Renal pelvis (tissue), 4 donors: ENCODE results near the gene PRAF2. TPM values are rescaled to one million over a fixed set of nuclear protein-coding genes. Genes with fewer than 3 reads are reported as not detected.

ENCODE experiments used
- DNase-seq: peaks from one replicate; pipeline ENCODE4 v3.0.0-alpha.2; 2013
- polyA plus RNA-seq, 3 donors: library from polyadenylated mRNA; unstranded; fragments of 120-200 nt; gene quantifications; one replicate each; pipeline ENCODE4 v1.2.1, GENCODE V29; 2013; ENCODE audit not compliant: insufficient read length in 3 of 3

PRAF2 gene
- polyA plus RNA-seq, 3 donors: 37.1 to 44.2 (median 39.6) TPM

DNA sequence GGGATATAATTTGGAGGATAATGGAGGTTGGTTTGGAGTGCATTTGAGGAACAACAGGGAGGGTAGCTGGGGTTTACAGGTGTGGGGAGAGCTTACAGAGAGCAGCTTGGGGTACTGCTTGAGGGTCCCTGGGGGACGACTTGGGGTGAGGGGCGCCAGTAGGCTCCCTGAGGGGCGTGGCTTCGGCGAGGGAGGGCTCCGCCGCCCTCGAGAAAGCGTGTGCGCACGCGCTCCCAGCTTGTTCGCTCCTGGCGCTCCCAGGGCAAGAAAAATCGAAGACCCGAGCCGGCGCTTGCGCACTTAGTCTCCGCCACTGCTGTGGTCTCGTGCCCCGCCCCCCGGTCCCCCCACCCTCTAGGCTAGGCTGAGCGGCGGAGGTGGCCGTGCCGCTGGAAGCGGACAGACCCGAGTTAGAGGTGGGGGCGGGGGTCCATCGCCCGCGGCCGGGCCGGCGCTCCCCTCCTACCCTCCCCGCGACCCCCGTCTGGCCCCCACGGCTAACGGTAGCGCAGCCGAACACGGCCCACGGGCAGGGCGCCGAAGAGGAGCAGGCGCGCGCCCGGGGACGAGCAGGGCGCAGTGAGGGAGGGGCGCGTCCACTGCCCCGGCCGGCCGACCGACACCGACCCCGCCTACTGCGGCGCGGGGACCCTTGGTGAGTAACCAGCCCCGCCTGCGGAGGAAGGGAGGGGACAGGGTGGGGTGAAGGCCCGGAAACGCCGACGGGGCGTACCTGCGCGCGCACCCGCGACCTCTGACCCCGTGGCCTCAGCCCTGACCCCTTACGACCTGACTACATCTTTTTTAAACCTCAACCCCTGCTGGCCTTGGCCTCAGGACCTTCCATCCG, 20.4 kb downstream of the PRAF2 start:
- peak; percentile 75 for DNase-seq

DNA sequence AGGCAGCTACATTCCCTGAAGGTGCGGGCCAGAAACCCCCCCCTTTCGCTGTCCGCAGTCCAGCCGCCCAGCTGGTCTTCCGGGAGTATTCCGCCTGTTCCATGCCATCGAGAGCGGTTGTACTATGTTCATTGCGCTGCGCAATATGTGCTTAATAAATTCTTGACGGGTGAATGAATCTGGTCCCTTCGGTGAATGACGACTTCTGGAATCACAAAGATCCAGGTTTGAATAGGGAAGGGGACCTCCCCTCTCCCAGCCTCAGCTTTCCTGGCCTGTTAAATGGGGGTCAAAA, 29.9 kb downstream of the PRAF2 start:
- DNase-seq: no peak

DNA sequence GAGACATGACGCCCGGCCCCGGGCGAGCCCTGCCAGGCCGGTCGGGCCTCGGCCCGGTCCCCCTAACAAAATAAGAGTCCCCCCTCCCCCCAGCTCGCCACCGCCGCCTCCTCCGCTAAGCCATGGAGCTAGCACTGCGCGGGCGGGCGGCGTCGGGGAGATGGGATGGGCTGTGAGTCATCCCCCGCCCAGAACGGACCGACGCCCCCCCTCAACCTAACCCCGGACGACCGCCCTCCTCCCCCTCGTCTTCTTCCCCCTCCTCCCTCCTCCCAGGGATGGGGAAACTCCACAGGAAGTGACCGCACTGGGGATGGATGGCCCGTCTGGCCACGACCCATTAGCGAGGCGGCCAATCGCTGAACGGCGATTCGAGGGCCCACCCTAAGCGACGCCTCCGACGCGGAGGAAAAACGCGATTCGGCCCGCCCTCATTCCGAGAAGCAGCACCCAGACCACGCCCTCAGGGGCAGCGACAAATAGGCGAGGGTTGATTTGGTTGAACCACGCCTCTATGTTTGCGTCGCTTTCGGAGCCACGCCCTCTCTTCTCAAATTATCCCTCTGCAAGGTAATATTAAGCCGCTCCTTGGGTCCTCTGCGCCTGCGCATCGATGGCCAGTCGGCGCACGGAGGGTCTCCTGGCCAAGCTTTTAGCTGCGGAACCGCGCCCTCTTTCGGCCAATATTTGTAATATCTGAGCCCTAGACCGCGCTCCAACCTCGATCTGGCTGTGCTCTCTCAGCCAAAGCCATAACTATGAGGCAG, 30.4 kb downstream of the PRAF2 start, which contains the start of gene TFE3:
Gene TFE3, minus strand, starts transcription at position 138 of the 767 bp plus-strand sequence. Its CDS starts 131 bp downstream, at position 7.
- DNase-seq: peak; percentile 98

DNA sequence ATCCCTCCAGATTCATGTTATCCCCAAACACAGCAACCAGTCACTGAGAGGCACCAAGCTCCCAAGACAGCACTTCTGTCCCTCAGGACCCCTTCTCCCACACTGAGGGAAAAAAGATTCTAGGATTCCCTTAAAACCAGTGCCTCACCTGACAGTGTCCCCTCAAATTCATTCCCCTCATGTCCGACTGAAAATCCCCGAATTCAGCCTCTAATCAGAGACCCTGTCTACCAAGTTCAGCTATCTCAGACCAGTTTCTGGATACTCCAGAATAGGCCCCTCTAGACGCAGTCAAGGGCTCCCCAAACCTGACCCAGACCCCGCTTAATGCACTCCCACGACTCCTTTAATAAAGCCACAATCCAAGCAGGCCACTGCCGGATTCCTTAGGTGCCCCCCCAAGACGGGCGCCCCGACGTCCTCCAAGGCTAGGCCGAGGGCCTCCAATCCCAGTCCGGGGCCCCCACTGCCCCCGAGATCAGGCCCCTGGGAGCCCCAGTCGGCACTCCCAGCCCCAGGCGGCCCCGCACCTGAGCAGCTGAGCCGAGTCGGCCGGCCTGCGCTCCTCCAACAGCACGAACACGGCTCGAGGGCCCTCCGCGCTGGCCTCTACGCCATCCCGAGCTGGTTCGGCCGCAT, 31.1 kb downstream of the PRAF2 start:
- no peak for DNase-seq

DNA sequence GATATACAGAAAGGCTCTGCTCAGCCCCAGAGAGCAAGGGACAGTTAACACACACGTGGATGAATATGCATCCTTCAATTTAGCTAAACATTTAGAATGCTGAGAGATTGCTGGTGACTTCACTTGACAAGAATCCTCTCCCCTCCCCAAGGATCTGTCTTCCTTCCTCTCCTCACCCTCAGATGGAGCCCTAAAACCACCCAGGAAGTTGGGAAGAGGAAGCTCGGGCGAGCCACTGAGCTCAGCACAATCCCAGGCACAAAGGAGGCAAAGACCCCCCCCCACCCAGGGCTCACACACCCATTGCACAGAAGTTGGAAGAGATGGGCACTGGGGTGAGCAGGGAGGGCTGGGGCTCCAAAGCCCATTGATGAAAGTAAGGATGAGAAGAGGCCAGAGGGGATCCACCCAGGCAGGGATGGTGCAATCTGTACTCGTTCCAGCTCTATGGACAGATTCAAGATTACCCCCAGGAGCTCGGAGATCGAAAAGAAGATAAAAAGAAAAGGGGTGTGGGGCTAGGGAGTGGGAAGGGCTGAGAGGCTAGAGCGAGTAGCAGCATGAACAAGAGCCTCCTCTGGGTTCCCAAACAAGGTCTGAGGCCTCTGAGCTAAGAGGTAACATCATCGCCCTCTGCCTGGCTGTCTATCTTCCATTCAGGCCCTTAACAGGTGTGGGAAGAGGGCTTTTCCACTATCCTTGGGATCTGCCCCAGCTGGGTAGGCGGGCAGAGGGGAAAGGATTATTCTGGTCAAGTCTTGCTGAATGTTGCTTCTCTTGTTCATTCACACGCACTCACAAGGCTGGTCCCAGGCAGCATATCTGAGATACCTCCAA, 31.8 kb downstream of the PRAF2 start:
- no peak for DNase-seq

DNA sequence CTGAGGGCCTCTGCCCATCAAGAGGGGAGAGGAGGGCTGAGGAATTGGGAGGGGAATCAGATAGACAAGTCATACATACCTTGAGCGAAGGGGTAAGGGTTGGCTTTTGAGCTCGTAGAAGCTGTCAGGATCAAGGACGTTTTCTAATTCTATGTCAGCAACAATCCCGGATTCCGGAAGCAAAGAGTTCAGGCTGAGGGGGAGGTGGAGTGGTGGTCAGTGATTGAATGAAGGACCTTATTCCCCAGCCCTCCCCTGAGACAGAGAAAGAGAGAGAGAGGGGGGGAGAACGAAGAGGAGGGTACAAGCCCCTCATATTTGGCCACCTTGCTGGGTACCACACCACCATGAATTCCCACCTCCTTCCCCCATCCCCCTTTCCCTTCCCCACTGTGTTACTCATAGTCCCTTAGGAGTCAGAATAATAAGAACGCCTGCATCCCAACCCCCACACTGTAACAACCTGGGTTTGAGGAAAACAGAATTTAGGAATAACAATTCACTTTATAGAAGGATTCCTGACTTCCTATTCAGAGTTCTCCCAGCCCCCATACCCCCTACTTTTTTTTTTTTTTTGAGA, 33.3 kb downstream of the PRAF2 start:
- DNase-seq: no peak

DNA sequence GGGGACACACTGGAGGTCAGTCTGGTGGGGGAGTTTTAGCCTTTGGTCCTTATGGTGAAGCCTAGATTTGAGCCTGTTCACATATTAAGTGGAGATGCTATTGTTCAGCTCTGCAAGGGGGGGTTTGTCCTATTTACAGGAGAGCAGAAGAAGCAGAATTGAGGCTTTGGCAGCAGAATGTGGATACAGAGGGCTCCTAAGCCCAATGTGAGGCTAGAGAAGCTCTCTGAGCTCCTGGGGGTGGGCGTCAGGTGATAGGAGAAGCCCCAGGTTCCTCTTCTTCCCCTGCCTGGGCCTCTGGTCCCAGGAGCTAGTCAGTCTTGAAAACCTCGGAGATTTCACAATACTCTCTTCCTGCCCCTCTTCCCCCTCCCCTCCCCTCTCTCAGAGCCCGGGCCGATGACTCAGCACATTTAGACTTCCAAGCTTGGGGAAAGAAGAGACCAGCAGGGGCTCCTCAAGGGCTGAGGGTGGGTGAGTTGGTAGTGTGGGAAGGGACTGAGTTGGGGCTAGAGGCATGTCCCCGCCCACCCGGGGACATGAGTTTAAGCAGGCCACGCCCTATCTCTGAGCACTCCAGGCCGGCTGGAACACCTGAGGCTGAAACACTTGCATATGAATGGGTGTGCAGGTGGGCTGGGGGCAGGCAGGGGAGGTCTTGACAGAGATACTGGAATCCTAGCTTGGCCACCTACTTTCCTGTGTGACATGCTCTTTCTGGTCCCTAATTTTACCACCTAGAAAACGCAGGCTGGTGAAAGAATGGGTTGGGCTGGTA, 34.0 kb downstream of the PRAF2 start:
- peak; percentile 66 for DNase-seq

DNA sequence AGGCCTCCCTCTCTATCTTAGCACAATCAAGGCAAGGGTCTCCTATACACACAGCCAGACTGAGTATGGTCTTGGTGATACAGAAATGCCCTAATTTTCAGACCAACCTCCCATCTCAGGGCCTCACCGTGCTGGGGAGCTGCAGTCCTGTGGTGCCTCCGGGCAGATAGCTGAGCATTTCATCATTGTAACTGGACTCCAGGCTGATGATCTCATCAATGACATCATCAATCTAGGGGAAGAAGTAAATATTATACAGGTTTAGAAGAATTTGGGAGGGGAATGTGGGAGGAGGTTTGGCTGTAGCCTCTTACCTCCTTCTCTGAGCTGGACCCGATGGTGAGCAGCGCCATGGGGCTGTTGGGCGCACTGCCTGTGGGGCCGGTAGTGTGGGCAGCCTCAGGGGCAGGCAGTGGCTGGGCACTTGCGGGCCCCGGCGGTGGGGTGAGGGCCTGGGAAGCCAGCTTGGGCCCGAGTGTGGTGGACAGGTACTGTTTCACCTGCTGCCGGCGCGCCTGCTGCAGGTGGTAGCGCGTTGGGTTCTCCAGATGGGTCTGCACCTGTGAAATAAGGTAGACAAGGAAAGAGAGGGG, 35.8 kb downstream of the PRAF2 start:
- no peak for DNase-seq

DNA sequence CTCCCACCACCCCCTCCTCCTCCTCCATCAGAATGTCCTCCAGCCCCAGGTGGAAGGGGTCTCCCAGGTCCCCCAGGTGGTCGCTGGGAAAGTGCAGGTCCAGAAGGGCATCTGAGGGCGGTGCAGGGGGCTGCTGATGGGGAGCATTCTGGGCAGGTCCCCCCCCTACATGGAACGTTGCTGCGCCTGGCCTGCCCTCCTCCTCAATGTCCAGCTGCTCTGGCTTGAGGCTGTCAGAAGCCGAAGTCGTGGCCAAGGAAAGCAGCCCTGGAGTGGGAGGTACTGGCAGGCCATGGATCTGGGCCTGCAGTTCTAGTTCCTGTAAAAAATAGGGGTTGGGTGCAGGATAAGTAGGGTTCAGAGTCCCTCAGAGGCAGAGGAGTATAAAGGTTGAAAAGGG, 43.5 kb downstream of the PRAF2 start:
- no peak for DNase-seq

DNA sequence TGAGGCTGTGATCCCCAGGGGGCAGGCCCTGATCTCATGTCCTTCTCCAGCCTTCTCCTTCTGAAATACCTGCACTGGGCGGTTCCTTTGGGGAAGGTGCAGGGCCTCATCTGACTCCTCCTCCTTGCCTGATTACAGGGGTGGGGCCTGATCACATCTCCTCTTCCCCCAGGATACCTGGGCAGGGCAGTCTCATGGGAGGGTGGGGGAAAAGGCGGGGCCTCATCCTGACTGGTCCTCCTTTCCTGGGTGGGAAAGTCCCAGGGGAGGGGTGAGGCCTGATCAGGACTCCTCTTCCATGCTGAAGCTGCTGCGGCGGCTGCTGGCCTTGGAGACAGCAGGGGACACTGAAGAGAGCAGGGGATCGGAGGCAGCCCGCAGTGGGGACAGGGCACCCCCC, 43.9 kb downstream of the PRAF2 start:
- no peak for DNase-seq

Other genes with a start within 250 kb of the PRAF2 start
- under 1 TPM in 2 of 3 donors, not detected in 1; 0.13 to 0.24 TPM for gene ERAS, start 247.5 kb downstream of the PRAF2 start, polyA plus RNA-seq
- 10 to 100 TPM; 14.1 to 20.0 (median 14.9) TPM for gene PCSK1N, start 238.4 kb downstream of the PRAF2 start, polyA plus RNA-seq
- gene TIMM17B, start 176.2 kb downstream of the PRAF2 start, polyA plus RNA-seq: 10 to 100 TPM; 43.6 to 58.7 (median 52.7) TPM
- gene PQBP1, start 176.1 kb downstream of the PRAF2 start, polyA plus RNA-seq: 10 to 100 TPM; 76.5 to 86.0 (median 84.2) TPM
- gene SLC35A2, start 162.4 kb downstream of the PRAF2 start, polyA plus RNA-seq: 10 to 100 TPM; 28.7 to 38.8 (median 36.5) TPM
- 1 to 10 TPM; 6.5 to 7.9 (median 6.9) TPM for gene PIM2, start 155.0 kb downstream of the PRAF2 start, polyA plus RNA-seq
- gene OTUD5, start 116.4 kb downstream of the PRAF2 start, polyA plus RNA-seq: 10 to 100 TPM; 65.9 to 68.3 (median 66.0) TPM
- gene KCND1, start 102.2 kb downstream of the PRAF2 start, polyA plus RNA-seq: 1 to 10 TPM; 2.9 to 3.9 (median 3.0) TPM
- 10 to 100 TPM; 46.7 to 66.3 (median 62.1) TPM for gene GRIPAP1, start 71.7 kb downstream of the PRAF2 start, polyA plus RNA-seq
- 10 to 100 TPM; 31.8 to 38.9 (median 37.5) TPM for gene TFE3, start 30.6 kb downstream of the PRAF2 start, polyA plus RNA-seq
- 10 to 100 TPM; 11.9 to 16.8 (median 14.7) TPM for gene CCDC120, start 15.0 kb downstream of the PRAF2 start, polyA plus RNA-seq
- 10 to 100 TPM; 54.8 to 61.8 (median 60.6) TPM for gene WDR45, start 5.9 kb upstream of the PRAF2 start, polyA plus RNA-seq
- gene GPKOW, start 49.7 kb upstream of the PRAF2 start, polyA plus RNA-seq: 10 to 100 TPM; 24.8 to 26.0 (median 25.9) TPM
- gene MAGIX, start 88.8 kb upstream of the PRAF2 start, polyA plus RNA-seq: 1 to 10 TPM; 4.6 to 8.8 (median 7.7) TPM
- 10 to 100 TPM; 30.9 to 39.6 (median 34.0) TPM for gene PLP2, start 97.9 kb upstream of the PRAF2 start, polyA plus RNA-seq
- gene PRICKLE3, start 112.4 kb upstream of the PRAF2 start, polyA plus RNA-seq: 1 to 10 TPM; 4.2 to 5.7 (median 4.7) TPM
- 1 to 10 TPM; 2.9 to 3.3 (median 2.9) TPM for gene SYP, start 126.2 kb upstream of the PRAF2 start, polyA plus RNA-seq
- gene CACNA1F, start 159.3 kb upstream of the PRAF2 start, polyA plus RNA-seq: under 1 TPM; 0.11 to 0.33 (median 0.22) TPM
- gene CCDC22, start 161.5 kb upstream of the PRAF2 start, polyA plus RNA-seq: 10 to 100 TPM; 19.8 to 24.3 (median 21.8) TPM
- gene FOXP3, start 190.7 kb upstream of the PRAF2 start, polyA plus RNA-seq: 1 to 10 TPM; 1.0 to 1.2 (median 1.0) TPM
- 1 to 10 TPM; 8.6 to 9.7 (median 9.0) TPM for gene PPP1R3F, start 195.8 kb upstream of the PRAF2 start, polyA plus RNA-seq
- not detected for gene GAGE10, start 229.6 kb upstream of the PRAF2 start, polyA plus RNA-seq
- gene GAGE12J, start 248.0 kb upstream of the PRAF2 start, polyA plus RNA-seq: not detected